SK-N-SH (cell line): ENCODE data around the gene SP3. TPM values are rescaled to one million over a fixed set of nuclear protein-coding genes. Genes with fewer than 3 reads are reported as not detected.

Experiments
- CTCF ChIA-PET: fragments of 300-600, 350-600 bp; formaldehyde crosslinking; extraction: SDS; loops from one replicate; lab custom pipeline; 2021; lab: Yijun Ruan, JAX
- POLR2A ChIA-PET: fragments of 350-600 bp; sonication (Branson Sonifier 250); formaldehyde crosslinking; extraction: SDS; loops from one replicate; lab custom pipeline; 2020; ENCODE audit warnings: antibody characterized with exemption, inconsistent platforms; lab: Yijun Ruan, JAX
- DNase-seq: peaks from one replicate; pipeline ENCODE4 v3.0.0; 2012
- H2AFZ ChIP-seq: fragments of 200-600 bp; sonication (generic); 2 replicates; pipeline ENCODE4 v1.8.1; 2016; ENCODE audit warnings: antibody characterized with exemption, mild to moderate bottlenecking, low read depth
- H3F3A ChIP-seq: fragments of 200-600 bp; sonication (generic); replicated peaks from 2 replicates; pipeline ENCODE3; 2016; ENCODE audit warnings: antibody characterized with exemption, mild to moderate bottlenecking; ENCODE audit not compliant: insufficient read depth
- H3K27ac ChIP-seq, 2 experiments: fragments of 200-500 bp in 1 of 2; fragments of 200-600 bp in 1 of 2; sonication (Bioruptor generic) in 1 of 2; sonication (generic), shearing (Covaris generic) in 1 of 2; 2 replicates each; pipeline versions ENCODE4 v1.5.1 to v1.6.1; 2014 to 2016; ENCODE audit warnings: low read depth in 2 of 2, inconsistent platforms in 1 of 2, low read length in 1 of 2, mild to moderate bottlenecking in 1 of 2, mixed read lengths in 1 of 2
- H3K27me3 ChIP-seq: fragments of 200-600 bp; sonication (generic), shearing (Covaris generic); 2 replicates; pipeline ENCODE4 v1.6.1; 2016; ENCODE audit warnings: mixed run types; ENCODE audit not compliant: insufficient read depth
- H3K36me3 ChIP-seq, 2 experiments: fragments of 200-500 bp in 1 of 2; fragments of 200-600 bp in 1 of 2; sonication (Bioruptor generic) in 1 of 2; sonication (generic) in 1 of 2; replicated peaks in 1 of 2; 2 replicates each; pipeline versions ENCODE3 to v1.5.1; 2014 to 2016; ENCODE audit warnings: low read length in 1 of 2, mild to moderate bottlenecking in 1 of 2; ENCODE audit not compliant: insufficient read depth in 2 of 2, control insufficient read depth in 1 of 2
- H3K4me1 ChIP-seq, 2 experiments: fragments of 200-500 bp in 1 of 2; fragments of 200-600 bp in 1 of 2; sonication (Bioruptor generic) in 1 of 2; sonication (generic), shearing (Covaris generic) in 1 of 2; 2 replicates each; pipeline versions ENCODE4 v1.5.1 to v1.6.1; 2014 to 2016; ENCODE audit warnings: low read depth in 1 of 2, low read length in 1 of 2, mixed run types in 1 of 2; ENCODE audit not compliant: insufficient read depth in 2 of 2, control insufficient read depth in 1 of 2
- H3K4me2 ChIP-seq: fragments of 200-600 bp; sonication (generic), shearing (Covaris generic); 2 replicates; pipeline ENCODE4 v1.6.1; 2017; ENCODE audit warnings: mixed run types
- H3K4me3 ChIP-seq, 2 experiments: fragments of 200-500 bp in 1 of 2; fragments of 200-600 bp in 1 of 2; sonication (Bioruptor generic) in 1 of 2; sonication (generic), shearing (Covaris generic) in 1 of 2; 2 replicates each; pipeline versions ENCODE4 v1.5.1 to v1.8.1; 2014 to 2016; ENCODE audit warnings: low read depth in 2 of 2, inconsistent platforms in 1 of 2, low read length in 1 of 2, mild to moderate bottlenecking in 1 of 2, mixed read lengths in 1 of 2, moderate library complexity in 1 of 2
- H3K79me2 ChIP-seq: fragments of 200-600 bp; sonication (generic); 2 replicates; pipeline ENCODE4 v1.8.1; 2017; ENCODE audit warnings: mild to moderate bottlenecking; ENCODE audit not compliant: insufficient read depth
- H3K9ac ChIP-seq: fragments of 200-600 bp; sonication (generic); 2 replicates; pipeline ENCODE4 v1.6.1; 2017; ENCODE audit warnings: mixed run types
- H3K9me2 ChIP-seq: fragments of 200-600 bp; sonication (generic); 2 replicates; pipeline ENCODE4 v1.6.1; 2017; ENCODE audit warnings: mixed run types
- H3K9me3 ChIP-seq: fragments of 200-600 bp; sonication (generic); 2 replicates; pipeline ENCODE4 v1.6.1; 2017; ENCODE audit warnings: mixed run types, mild to moderate bottlenecking, moderate library complexity
- H4K20me1 ChIP-seq: fragments of 200-600 bp; sonication (generic); 2 replicates; pipeline ENCODE4 v1.6.1; 2017; ENCODE audit warnings: mild to moderate bottlenecking, mixed run types; ENCODE audit not compliant: insufficient read depth
- ELF1 ChIP-seq: IDR thresholded peaks from 2 replicates; pipeline ENCODE4 v1.4.0; 2012
- EZH2phosphoT487 ChIP-seq: fragments of 200-600 bp; sonication (generic); IDR thresholded peaks from 2 replicates; pipeline ENCODE4 v1.6.1; 2017; ENCODE audit warnings: low read depth, mixed run types, mild to moderate bottlenecking, antibody characterized with exemption, moderate library complexity, borderline replicate concordance
- FOXJ3 ChIP-seq: sonication (generic); formaldehyde crosslinking; IDR thresholded peaks from 2 replicates; pipeline ENCODE4 v1.5.1; 2020; ENCODE audit warnings: mild to moderate bottlenecking, missing genetic modification reagents
- FOXM1 ChIP-seq: IDR thresholded peaks from 2 replicates; pipeline ENCODE4 v1.4.0; 2012; ENCODE audit warnings: low read depth, mild to moderate bottlenecking
- GABPA ChIP-seq: IDR thresholded peaks from 2 replicates; pipeline ENCODE4 v1.4.0; 2012; ENCODE audit warnings: low read depth, mild to moderate bottlenecking
- MXI1 ChIP-seq: IDR thresholded peaks from 2 replicates; pipeline ENCODE4 v1.6.1; 2012; ENCODE audit warnings: mild to moderate bottlenecking, low read depth, low read length, improper control_type of control experiment
- NFIC ChIP-seq: IDR thresholded peaks from 2 replicates; pipeline ENCODE4 v1.4.0; 2012; ENCODE audit warnings: borderline replicate concordance
- POLR2AphosphoS5 ChIP-seq: IDR thresholded peaks from 2 replicates; pipeline ENCODE4 v1.6.1; 2012; ENCODE audit warnings: low read depth, low read length
- RAD21 ChIP-seq: IDR thresholded peaks from 2 replicates; pipeline ENCODE4 v1.6.1; 2012; ENCODE audit warnings: mild to moderate bottlenecking, low read length
- RCOR1 ChIP-seq: fragments of 150-350 bp; IDR thresholded peaks from 2 replicates; pipeline ENCODE4 v1.6.1; 2017; ENCODE audit warnings: antibody characterized with exemption, low read length
- RXRA ChIP-seq: IDR thresholded peaks from 2 replicates; pipeline ENCODE4 v1.4.0; 2012; ENCODE audit warnings: low read depth, mild to moderate bottlenecking, borderline replicate concordance
- SIN3A ChIP-seq: IDR thresholded peaks from 2 replicates; pipeline ENCODE4 v1.6.1; 2012; ENCODE audit warnings: low read depth, mild to moderate bottlenecking, low read length, moderate library complexity, borderline replicate concordance
- SMC3 ChIP-seq: IDR thresholded peaks from 2 replicates; pipeline ENCODE4 v1.6.1; 2012; ENCODE audit warnings: low read depth, low read length, improper control_type of control experiment
- TCF12 ChIP-seq: IDR thresholded peaks from 2 replicates; pipeline ENCODE4 v1.4.0; 2012
- YY1 ChIP-seq: IDR thresholded peaks from 2 replicates; pipeline ENCODE4 v1.4.0; 2012; ENCODE audit warnings: low read depth, mild to moderate bottlenecking
- ZBTB33 ChIP-seq: IDR thresholded peaks from 2 replicates; pipeline ENCODE4 v1.4.0; 2012; ENCODE audit warnings: low read depth, borderline replicate concordance
- WGBS: methylation state at CpG from one replicate; pipeline ENCODE4 v1.1.6; 2017; ENCODE audit warnings: low lambda C conversion rate; 5-methylcytosine and 5-hydroxymethylcytosine counted together
- polyA plus RNA-seq, 3 experiments: library from polyadenylated mRNA; depleted of rRNA; stranded (reverse); fragments of >200 nt; gene quantifications; 2 replicates each; pipeline ENCODE4 v1.2.3, GENCODE V29; 2012
- TF ChIP-seq, protein P1 (sequence below): fragments of 150-350 bp; IDR thresholded peaks from 2 replicates; pipeline ENCODE4 v1.6.1; 2016; ENCODE audit warnings: mild to moderate bottlenecking, low read depth, low read length
- TF ChIP-seq, protein P2 (sequence below): fragments of 200-600 bp; sonication (generic); IDR thresholded peaks from 2 replicates; pipeline ENCODE4 v1.6.1; 2017; ENCODE audit warnings: antibody characterized with exemption, mild to moderate bottlenecking, moderate library complexity

The SP3 gene
- polyA plus RNA-seq, 1 of the 3 experiments (the other 2 are of a cell fraction): 23.1 TPM

- Histone ChIP-seq H3K4me2 (no peak overlapping the region), H3F3A (peaks cover under 1% of the 10 kb centered on the region), H3K4me3 (no peak overlapping the region), H3K27ac (no peak overlapping the region), H2AFZ (no peak overlapping the region), H4K20me1 (no peaks in the 10 kb centered on the region), H3K9me3 (no peaks in the 10 kb centered on the region), H3K27me3 (no peaks in the 10 kb centered on the region), H3K36me3 (no peaks in the 10 kb centered on the region), H3K9me2 (no peaks in the 10 kb centered on the region), H3K9ac (no peak overlapping the region), H3K79me2 (no peaks in the 10 kb centered on the region), H3K4me1 (peaks cover 0 to 6% of the 10 kb centered on the region in 2 experiments; a peak in 1 of 4 replicates)
- WGBS: 73% methylated on average over 2 of the region's 2 CpGs
- TF ChIP-seq RAD21 (no peak), RXRA (no peak), POLR2AphosphoS5 (no peak), YY1 (no peak), FOXJ3 (no peak), SIN3A (no peak), EZH2phosphoT487 (no peak), GABPA (no peak), TCF12 (no peak), NFIC (no peak), RCOR1 (no peak), SMC3 (no peak), ELF1 (no peak), FOXM1 (no peak), ZBTB33 (no peak), MXI1 (no peak)
- TF ChIP-seq, protein P1, sequence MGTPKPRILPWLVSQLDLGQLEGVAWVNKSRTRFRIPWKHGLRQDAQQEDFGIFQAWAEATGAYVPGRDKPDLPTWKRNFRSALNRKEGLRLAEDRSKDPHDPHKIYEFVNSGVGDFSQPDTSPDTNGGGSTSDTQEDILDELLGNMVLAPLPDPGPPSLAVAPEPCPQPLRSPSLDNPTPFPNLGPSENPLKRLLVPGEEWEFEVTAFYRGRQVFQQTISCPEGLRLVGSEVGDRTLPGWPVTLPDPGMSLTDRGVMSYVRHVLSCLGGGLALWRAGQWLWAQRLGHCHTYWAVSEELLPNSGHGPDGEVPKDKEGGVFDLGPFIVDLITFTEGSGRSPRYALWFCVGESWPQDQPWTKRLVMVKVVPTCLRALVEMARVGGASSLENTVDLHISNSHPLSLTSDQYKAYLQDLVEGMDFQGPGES: no peak
- TF ChIP-seq, protein P2, sequence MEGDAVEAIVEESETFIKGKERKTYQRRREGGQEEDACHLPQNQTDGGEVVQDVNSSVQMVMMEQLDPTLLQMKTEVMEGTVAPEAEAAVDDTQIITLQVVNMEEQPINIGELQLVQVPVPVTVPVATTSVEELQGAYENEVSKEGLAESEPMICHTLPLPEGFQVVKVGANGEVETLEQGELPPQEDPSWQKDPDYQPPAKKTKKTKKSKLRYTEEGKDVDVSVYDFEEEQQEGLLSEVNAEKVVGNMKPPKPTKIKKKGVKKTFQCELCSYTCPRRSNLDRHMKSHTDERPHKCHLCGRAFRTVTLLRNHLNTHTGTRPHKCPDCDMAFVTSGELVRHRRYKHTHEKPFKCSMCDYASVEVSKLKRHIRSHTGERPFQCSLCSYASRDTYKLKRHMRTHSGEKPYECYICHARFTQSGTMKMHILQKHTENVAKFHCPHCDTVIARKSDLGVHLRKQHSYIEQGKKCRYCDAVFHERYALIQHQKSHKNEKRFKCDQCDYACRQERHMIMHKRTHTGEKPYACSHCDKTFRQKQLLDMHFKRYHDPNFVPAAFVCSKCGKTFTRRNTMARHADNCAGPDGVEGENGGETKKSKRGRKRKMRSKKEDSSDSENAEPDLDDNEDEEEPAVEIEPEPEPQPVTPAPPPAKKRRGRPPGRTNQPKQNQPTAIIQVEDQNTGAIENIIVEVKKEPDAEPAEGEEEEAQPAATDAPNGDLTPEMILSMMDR: no peak
- ChIA-PET POLR2A (no interaction called here), CTCF (no interaction called here)
- no peak for DNase-seq
Measured at GRCh38 chr2:173999724-174000123, 34.6 kb upstream of the SP3 start.
